Colon (tissue), 2 donors: ENCODE results near the gene CFAP210.

ENCODE experiments used
- FAIRE-seq: peaks from 2 replicates; lab custom pipeline; 2012; peaks lifted over from hg19 to GRCh38; lab: Jason Lieb, UNC
- donor health status: control.
- donor health status: control.

The CFAP210 gene, protein sequence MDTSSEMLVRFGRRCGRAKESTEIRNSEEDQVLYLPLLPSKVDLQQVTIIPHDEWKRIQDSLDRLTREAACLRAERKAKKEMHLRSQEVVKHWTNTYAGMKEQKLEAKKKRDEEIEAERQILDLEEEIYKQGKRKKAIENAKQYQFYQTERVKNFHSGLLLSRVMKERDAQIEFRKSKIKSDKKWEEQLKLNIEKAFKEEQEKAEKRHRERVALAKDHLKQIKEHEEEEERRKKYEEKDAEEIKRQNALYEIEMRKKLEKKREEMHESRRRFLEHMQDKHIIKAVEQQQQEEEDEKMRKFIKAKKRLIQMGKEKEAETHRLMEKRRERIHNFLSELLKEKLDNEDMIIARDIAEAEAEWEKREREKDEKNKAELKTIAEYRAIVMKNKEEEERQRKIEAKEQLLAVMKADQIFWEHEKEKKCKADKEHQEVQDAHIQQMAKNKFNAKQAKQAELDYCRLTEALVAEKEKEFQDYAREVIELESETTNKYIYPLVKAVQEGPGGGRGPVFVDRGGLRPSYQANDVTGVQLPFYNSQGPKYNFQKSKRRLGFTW

GRCh38 chr2:169694113-169694893 is at the start of gene CFAP210, which contains the start of gene PHOSPHO2:
CFAP210 (minus strand) TSS chr2:169694405; CDS start chr2:169694327, 78 bp downstream.
PHOSPHO2 (plus strand) TSS chr2:169694469; CDS start chr2:169700972, 6,503 bp downstream.
- no peak for FAIRE-seq

- FAIRE-seq = no peak
Measured at GRCh38 chr2:169743549-169743948, 49.3 kb upstream of the CFAP210 start.

GRCh38 chr2:169739351-169739750 is 45.1 kb upstream of the CFAP210 start:
- FAIRE-seq = no peak

- no peak for FAIRE-seq
Measured at GRCh38 chr2:169738566-169739229, 44.5 kb upstream of the CFAP210 start.

DNA sequence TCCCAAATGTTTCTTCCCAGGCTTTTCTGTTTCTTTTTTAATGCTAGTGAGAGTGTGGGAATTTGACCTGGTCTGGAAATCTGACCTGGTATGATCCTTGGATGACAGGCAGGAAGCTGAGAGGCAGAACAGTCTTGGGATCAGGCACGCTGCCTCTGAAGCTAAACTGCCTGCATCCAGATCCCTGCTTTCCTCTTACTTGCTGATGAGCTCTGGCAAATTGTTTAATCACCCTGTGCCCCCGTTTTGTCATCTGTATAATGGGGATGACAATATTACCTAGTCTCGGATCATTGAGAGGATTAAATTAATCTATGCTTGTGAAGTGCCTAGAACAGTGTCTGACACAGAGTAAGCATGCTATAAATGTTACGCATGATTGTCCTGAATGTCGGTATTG is 42.7 kb upstream of the CFAP210 start:
- FAIRE-seq = no peak

DNA sequence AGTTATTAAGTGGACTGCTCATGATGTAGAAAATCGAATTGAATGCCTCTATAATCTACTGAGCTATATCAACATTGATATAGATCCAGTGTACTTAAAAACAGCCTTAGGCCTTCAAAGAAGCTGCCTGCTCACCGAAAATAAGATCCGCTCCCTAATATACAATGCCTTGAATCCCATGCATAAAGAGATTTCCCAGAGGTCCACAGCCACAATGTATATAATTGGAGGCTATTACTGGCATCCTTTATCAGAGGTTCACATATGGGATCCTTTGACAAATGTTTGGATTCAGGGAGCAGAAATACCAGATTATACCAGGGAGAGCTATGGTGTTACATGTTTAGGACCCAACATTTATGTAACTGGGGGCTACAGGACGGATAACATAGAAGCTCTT is 41.4 kb upstream of the CFAP210 start:
- FAIRE-seq = no peak

DNA sequence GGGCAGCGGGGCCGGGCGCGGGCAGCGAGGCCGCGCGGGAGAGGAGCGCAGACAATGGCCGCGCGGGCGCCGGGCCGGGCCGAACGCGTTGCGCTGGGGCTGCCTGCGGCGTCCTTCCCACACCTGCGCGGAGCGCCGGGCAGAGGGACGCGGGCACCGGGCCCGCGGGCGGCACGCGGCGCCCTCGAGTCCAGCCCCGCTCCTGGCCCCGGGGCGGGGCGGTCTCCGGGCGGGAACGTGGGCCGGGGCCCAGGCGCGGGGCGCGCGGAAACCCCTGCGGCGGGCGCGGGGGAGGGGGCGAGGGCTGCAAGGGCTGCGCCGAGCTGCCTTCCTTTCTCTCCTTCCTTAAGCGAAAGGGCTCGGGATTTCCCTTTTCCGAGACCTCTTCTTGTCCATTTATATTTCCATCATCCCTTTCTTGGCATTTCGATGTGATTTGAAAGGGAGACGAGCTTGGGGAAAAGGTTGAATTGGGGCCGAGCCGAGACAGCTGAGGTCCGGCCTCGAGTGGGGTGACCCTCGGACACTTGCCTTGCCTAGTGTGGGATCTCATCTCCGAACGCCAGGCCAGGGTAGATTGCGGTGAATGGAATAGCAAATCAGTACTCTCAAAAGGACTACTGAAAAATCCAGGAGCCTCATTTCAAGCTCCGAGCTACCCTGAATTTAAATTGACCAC is 40.1 kb upstream of the CFAP210 start:
- no peak for FAIRE-seq

DNA sequence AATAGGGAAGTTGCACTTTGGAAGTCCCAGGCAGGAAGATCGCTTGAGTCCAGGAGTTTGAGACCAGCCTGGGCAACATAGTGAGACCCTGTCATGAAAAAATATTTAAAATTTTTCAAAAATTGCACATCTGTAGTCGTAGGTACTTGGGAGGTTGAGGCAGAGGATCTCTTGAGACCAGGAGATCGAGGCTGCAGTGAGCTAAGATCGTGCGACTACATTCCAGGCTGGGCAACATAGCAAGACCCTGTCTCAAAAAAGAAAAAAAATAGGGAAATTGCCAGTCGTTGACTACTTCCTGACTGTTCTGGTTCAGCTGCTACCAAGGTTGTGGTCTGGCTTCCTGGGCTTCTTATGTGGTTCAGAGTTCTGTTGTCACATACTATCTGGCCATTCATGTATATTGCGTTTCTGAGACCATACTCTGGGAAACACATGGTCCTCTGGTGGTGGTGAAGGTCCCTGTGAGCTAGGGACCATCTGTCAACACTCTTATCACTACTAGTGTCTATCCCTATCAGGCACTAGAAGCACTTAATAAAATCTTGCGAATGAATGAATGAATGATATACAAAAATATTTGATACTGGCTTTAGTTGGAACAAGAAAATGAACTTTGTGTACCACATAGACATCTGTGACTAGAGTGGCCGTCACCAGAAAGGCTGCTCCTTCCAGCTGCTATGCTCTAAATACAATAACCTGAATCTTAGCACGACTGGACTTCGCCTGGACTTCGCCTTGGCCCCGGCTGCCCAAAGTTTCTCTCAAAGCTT is 38.6 kb upstream of the CFAP210 start:
- no peak for FAIRE-seq

GRCh38 chr2:169732075-169732474 is 37.9 kb upstream of the CFAP210 start:
- no peak for FAIRE-seq

- FAIRE-seq = no peak
Measured at GRCh38 chr2:169729274-169729605, 35.0 kb upstream of the CFAP210 start.

DNA sequence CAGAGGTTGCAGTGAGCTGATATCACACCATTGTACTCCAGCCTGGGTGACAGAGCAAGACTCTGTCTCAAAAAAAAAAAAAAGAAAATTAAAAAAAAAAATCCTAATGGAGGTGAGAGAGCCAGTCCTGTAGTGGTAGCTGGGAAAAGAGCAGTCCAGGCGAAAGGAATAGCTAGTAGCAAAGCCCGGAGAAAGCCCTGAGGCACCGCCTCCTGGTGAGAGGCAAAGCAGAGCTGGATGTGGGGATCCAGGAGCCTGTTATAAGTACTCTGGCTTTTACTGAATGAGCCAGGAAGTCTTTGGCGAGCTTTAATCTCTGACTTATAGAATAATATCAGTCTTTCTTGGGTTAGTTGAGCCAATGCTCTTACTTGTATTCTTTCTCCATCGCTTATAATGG is 32.9 kb upstream of the CFAP210 start:
- no peak for FAIRE-seq

DNA sequence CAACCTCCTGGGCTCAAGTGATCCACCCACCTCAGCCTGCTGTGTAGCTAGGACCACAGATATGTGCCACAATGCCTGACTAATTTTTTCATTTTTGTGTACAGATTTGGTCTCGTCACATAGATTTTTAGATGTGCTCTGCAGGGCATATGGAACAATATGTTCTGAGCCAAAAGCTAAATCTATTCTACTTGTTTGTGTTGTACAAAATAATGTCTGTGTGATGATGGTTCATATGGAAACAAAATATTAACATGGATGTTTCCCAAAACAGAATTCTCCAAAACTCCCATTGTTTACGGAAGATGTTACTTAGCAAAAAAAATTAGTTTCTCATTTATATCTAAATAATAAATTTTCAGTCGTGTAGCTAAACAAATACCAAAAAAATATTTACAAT is 26.8 kb upstream of the CFAP210 start:
- FAIRE-seq = no peak

- FAIRE-seq = no peak
Measured at GRCh38 chr2:169718930-169719504, 24.8 kb upstream of the CFAP210 start.

- FAIRE-seq = no peak
Measured at GRCh38 chr2:169717691-169718063, 23.5 kb upstream of the CFAP210 start.

DNA sequence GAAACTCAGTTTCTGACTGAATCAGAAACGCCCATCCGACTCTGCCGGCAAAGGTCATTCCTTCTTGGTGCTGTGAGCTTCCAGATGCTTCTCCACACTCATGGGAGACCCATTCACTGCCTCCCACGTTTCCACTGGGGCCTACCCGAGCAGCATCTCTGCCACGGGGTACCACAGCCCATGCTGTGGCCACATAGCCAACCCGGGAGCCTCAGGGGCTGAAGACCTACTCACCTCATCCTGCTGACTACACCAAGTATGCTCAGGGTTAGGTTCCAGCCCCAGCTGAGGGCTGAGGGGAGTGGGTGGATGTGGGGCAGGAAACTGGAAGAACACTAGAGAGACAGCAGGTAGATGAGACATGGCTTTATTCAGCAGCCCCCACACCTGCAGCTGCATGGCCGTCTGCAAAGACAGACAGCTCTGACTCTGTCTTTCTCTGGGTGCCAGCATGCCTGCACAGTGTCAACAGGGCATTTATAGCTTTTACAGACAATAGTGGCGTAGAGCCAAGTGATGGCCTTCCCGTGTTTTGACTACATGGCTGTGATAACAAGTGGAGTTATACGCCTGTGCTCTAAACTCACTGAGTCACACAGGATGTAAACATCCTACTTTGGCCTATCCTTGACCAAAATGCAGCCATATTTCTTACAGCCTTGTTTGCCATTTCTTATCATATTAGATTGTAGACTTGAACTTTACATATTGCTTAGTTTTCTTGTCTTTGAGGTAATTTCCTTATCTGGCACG is 22.9 kb upstream of the CFAP210 start:
- FAIRE-seq = no peak

- no peak for FAIRE-seq
Measured at GRCh38 chr2:169716238-169716886, 22.2 kb upstream of the CFAP210 start.

GRCh38 chr2:169715379-169716237 is 21.4 kb upstream of the CFAP210 start:
- no peak for FAIRE-seq

- no peak for FAIRE-seq
Measured at GRCh38 chr2:169714699-169715098, 20.5 kb upstream of the CFAP210 start.

DNA sequence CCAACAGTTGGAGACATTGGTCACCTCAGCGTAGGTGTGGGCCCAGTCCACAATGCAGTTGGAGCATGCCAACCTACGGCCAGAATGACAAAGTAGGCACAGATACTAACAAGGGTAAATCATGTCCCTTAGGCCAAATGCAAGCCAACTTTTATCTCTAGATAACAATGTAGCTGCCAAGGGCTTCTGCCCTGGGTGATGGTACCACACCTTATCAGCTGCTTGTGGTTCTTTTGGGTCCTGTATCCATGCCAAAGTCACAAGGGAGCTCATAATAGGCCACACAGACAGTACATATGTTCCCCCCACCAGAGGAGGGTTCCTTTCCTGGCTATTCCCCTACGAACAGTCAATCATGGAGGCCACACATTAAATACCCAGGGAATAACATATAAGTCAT is 19.1 kb upstream of the CFAP210 start:
- FAIRE-seq = no peak
